Fibroblast of gingiva (primary cell): ENCODE data around the gene SHISA6.
"Not testable (repeated sequence)": the region's sequence is repeated elsewhere in the genome, so short reads cannot be mapped to it uniquely, and the experiment has no call there.

Experiments used
- DNase-seq: peaks from one replicate; pipeline ENCODE4 v3.0.0-alpha.2; 2011; ENCODE audit warnings: low read depth

SHISA6 gene

GRCh38 chr17:11267999-11268575 is 27.1 kb downstream of the SHISA6 start:
- no peak for DNase-seq

DNA sequence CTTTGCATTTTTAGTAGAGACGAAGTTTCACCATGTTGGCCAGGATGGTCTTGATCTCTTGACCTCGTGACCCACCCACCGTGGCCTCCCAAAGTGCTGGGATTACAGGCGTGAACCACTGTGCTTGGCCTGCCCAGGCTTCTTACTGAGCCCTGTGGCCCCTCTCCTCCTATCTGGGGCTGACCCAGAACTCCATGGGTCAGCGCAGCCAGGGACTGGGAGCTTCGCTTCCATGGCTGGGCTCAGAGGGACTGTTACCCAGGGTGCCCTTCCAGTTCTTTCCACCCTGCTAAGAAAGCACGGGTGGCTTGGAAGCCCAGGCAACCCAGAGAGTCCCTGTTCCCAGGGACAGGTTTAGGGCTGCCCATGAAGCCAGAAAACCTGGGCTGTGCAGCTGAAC is 28.2 kb downstream of the SHISA6 start:
- no peak for DNase-seq

DNA sequence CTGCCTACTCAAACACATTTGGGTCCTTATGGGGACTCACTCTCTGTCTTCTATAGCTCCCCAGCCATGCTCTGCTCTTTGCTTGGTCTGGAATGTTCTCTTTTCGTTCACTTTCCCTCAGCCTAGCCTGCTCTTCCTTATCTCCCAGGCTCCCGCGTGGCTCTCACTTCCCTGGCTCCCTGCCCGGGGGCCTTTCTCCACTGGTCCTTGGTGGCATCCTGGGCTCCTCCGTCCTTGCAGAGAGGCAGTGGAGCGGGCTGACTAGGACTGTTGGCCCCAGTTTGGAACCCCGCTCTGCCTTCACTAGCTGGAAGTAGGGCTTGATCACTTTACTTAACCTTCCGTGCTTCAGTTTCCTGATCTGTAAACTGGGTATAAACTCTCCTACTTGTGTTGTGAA is 31.2 kb downstream of the SHISA6 start:
- no peak for DNase-seq

DNA sequence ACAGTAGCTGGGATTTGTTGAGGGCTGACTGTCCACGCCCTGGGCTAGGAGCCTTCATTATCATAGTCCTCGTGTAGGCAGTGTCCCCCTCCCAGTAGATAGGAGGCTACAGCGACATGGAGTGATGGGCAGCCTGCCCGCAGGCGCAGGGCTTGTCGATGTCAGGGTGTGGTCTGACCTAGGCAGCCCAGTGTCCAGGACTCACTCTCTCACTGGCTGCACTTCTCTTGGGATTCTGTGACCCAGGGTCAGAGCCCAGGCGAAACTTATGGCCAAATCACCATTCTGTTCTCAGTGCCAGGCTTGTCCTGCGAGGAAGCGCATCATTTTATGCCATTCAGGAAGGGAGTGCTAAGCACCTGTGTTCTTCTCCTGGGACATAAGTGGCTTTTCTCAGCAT is 32.6 kb downstream of the SHISA6 start:
- no peak for DNase-seq

DNA sequence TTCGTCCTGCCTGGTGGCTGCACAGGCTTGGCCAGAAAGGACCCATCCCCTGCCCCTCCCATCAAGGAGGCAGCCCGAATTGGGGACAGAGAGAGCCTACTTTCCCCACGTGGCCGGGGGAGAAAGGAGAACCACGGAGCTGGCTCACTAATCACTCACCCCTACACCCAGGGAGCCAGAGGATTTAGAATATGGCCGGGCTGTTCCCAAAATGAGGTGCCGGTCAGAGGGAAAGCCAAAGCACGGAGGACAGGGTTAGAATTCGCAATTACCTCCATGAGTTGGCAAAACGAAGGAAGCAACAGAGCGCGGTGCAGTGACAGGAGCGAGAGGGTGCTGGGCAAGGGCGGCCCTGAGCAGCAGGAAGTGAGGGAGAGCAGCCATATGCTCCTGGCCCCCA is 33.1 kb downstream of the SHISA6 start:
- DNase-seq, result no peak

- no peak for DNase-seq
Measured at GRCh38 chr17:11276486-11276885, 35.5 kb downstream of the SHISA6 start.

DNA sequence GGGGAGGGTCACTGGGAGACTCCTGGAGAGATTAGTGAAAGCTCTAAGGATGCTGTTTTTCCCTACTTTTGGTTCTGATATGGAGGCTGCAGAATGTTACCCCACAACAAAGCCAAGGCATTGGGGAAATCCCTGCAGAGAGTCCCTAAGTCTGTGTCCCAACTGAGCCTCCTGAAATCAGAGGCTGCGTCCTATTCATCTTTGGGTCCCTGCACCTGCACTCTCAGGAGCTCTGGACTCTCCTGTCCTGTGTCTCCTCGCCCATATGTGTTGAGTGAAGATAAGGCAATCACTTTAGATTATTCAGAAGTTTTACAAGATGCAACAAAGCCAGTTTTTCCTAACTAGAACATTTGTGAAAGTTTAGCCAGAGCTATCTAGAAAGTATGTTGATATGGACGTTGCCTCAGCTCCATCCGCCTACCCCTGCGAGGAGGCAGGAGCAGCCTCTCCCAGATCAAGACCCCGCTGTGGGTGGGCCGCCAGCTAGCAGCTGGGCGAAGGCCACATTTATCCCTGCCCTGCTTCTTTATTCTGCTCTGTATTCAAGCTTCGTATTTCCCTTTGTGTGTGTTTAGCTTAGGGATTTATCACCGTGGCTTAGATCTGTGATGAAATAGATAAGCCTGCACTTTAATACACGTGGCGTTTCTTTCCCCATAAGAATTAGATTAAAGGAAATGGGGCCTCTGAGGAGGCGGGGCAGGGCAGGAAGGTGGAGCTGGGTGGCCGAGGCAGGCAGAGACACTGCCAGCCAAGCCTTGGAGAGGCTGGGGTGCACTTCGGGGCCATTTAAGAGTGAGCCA is 37.4 kb downstream of the SHISA6 start:
- no peak for DNase-seq

DNA sequence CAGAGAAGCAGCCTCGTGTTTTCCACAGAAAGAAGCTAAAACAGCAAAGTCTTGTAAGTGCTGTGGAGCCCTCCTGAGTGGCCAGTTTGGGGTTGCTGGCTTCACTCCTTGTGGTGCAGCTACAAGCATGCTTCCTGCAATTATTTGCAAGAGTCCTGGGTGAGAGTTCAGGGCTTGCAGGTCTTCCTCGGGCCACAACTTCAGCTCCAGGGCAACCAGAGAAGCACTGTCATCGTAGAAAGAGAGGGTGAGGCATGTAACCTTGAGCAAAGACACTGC is 37.9 kb downstream of the SHISA6 start:
- no peak for DNase-seq

- DNase-seq, result no peak
Measured at GRCh38 chr17:11279776-11280344, 38.8 kb downstream of the SHISA6 start.

GRCh38 chr17:11282586-11282985 is 41.6 kb downstream of the SHISA6 start:
- DNase-seq, result no peak

DNA sequence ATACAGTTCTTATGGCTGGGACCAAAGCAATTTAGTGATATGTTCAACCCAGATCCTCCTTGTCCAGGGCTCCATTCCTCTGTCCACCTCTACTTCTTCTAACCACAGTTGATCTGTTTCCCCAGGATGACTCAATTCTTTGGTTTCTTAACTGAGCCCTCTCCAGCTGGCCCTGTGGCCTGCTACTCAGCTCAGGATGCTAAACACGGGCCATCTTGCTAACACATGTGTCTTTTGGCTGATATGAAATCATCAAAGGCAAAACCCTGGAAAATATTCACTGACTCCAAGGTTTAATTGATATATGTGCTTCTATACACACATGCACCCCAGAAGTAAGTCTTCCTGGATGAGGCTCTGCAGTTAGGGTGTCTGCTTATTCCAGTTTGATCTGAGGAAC is 43.8 kb downstream of the SHISA6 start:
- no peak for DNase-seq

DNA sequence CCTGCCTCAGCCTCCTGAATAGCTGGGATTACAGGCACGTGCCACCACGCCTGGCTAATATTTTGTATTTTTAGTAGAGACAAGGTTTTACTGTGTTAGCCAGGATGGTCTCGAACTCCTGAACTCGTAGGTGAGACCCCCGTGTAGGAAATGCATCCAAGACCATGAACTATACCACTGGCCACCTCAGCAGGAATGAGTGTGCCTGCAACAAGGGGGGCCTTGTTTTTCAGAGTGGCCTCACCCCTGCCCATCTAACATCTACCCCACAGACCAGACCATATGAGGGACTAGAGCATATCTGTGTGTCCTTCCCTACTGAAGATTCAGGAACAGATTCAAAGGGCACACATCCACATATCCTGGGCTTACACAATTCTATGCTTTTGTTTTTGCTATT is 44.9 kb downstream of the SHISA6 start:
- DNase-seq, result no peak

DNA sequence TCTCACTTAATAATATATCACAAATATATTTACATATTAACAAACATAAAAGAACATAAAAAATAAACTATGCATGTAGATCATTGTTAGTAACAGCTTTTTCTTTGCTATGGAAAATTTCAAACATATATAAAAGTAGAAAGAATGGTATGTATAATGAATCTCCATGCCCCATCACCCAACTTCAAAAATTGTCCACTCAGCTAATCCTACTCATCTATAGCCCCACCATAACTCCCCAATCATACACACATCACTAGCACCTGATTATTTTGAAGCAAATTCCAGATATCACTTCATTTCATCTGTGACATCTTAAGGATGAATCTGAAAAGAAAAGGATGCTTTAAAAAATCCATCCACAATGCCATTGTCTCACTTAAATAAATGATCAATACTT is 46.8 kb downstream of the SHISA6 start:
- no peak for DNase-seq

DNA sequence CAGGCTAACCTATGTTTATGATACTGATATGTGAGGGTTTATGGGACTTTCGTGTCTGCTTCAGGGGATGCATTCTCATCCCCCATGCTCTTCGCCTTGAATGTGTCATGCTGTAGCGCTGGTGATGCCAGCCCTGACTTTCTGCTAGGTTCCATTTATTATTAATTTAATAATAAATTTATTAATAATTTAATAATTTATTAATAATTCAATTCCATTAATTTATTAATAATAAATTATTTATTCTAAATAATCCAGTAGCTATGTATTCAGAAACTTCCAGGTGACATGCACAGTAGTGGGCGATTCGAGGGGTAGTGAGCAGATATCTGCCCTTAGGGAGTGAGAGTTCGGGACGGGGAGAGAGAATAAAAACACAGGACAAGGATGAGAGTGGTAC is 49.8 kb downstream of the SHISA6 start:
- DNase-seq, result no peak

DNA sequence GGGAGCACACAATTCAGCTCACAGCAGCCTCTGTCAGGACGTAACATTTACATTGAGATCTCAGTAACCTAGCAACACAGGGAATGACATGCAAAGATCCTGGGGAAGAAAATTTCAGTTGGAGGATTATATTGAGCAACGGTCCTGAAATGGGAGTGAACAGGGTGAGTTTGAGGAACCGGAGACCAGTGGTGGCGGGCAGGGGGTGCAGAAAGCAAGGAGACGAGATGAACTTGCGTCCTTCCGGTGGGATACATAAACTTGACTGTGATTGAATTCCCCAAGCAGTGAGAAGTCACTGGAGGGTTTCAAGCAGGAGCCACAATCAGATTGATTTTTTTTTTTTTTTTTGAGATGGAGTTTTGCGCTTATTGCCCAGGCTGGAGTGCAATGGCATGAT is 51.5 kb downstream of the SHISA6 start:
- DNase-seq, result no peak

DNA sequence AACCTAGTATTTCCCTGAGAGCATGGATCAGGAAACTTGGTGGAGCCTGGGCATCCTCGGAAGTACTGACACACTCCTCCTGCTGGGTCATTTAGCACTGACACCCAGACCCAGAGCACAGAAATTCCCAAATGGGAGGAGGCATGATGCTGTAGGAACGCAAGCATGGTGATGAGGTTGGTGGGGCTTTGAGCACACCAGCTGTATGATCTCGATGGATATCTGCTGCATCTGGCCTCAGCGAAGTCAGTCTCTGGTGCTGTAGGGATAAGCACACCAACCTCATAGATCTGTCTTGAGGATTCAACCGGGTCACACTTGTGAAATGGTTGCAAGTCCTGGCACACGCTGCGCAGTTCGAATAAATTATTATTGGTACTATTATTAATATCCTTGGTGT is 52.5 kb downstream of the SHISA6 start:
- no peak for DNase-seq

DNA sequence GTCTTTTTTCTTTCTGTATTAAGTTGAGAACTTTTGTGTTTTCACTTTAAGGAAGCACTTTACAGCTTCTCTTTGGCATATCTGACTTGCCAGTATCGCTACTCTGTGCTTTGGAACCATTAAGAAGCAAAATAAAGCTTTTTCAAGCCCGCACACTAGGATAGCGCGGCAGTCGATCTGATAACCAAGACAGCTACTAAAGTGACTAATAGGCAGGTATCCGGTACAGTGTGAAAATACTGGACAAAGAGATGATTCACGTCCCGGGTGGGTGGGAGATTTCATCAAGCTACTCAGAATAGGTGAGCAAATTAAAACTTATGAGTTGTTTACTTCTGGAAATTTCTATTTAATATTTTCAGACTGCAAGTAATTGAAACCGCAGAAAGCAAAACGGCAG is 53.8 kb downstream of the SHISA6 start:
- no peak for DNase-seq

DNA sequence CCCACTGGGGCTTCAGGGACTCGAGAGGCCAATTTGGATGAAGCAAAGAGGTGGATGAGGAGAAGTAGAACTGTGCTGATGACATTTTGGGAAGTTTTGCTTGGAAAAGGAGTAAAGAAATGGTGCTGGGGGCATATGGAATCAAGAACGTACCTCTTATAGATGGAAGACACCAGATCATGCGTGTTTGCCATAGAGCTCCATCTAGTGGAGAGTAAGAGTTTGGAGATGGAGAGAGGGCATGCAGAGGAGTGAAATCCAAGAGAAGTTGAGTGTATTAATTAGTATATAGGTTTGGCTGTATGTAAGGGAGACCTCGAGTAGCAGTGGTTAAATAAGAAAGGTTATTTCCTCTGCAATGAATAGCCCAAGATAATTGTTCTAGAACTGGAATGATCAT is 56.0 kb downstream of the SHISA6 start:
- no peak for DNase-seq

GRCh38 chr17:11298401-11298800 is 57.4 kb downstream of the SHISA6 start:
- no peak for DNase-seq

GRCh38 chr17:11300201-11300600 is 59.2 kb downstream of the SHISA6 start:
- DNase-seq, result no peak

- no peak for DNase-seq
Measured at GRCh38 chr17:11300738-11301137, 59.7 kb downstream of the SHISA6 start.

- not testable (repeated sequence) for DNase-seq
Measured at GRCh38 chr17:11301874-11302273, 60.9 kb downstream of the SHISA6 start.

- DNase-seq, result no peak
Measured at GRCh38 chr17:11302401-11303186, 61.6 kb downstream of the SHISA6 start.
